SIG-M5 treated with dmso at 0.1 percent for 504 hours (cell line): Measurements from ENCODE around the gene PODNL1.
A peak's percentile ranks its signal among the peaks of the same experiment; 100 is the strongest.
"Not testable (repeated sequence)": the region's sequence is repeated elsewhere in the genome, so short reads cannot be mapped to it uniquely, and the experiment has no call there.

Experiments
- DNase-seq: peaks from one replicate; lab custom pipeline; 2025; ENCODE audit not compliant: unreplicated experiment; lab: John Stamatoyannopoulos, UW

The PODNL1 gene

GRCh38 chr19:13930402-13930801 is 7.8 kb downstream of the PODNL1 start:
- no peak for DNase-seq

GRCh38 chr19:13929956-13930355 is 8.3 kb downstream of the PODNL1 start:
- no peak for DNase-seq

- DNase-seq = no peak
Observed at GRCh38 chr19:13929340-13929739, 8.9 kb downstream of the PODNL1 start.

- no peak for DNase-seq
Observed at GRCh38 chr19:13926715-13927114, 11.5 kb downstream of the PODNL1 start.

GRCh38 chr19:13926010-13926409 is 12.2 kb downstream of the PODNL1 start:
- DNase-seq = no peak

GRCh38 chr19:13923194-13923987 is 14.8 kb downstream of the PODNL1 start:
- no peak for DNase-seq

GRCh38 chr19:13922118-13922517 is 16.1 kb downstream of the PODNL1 start:
- DNase-seq = not testable (repeated sequence)

GRCh38 chr19:13920940-13921747 is 17.1 kb downstream of the PODNL1 start:
- peak; percentile 49 for DNase-seq

- DNase-seq = no peak
Observed at GRCh38 chr19:13920524-13920923, 17.7 kb downstream of the PODNL1 start.

- DNase-seq = no peak
Observed at GRCh38 chr19:13918726-13919411, 19.3 kb downstream of the PODNL1 start.

- no peak for DNase-seq
Observed at GRCh38 chr19:13917888-13918406, 20.3 kb downstream of the PODNL1 start.

GRCh38 chr19:13914777-13915176 is 23.4 kb downstream of the PODNL1 start:
- no peak for DNase-seq

- no peak for DNase-seq
Observed at GRCh38 chr19:13913352-13913751, 24.9 kb downstream of the PODNL1 start.

GRCh38 chr19:13909430-13909829 is 28.8 kb downstream of the PODNL1 start:
- no peak for DNase-seq

- DNase-seq = no peak
Observed at GRCh38 chr19:13908674-13909073, 29.5 kb downstream of the PODNL1 start.

- no peak for DNase-seq
Observed at GRCh38 chr19:13906910-13907309, 31.3 kb downstream of the PODNL1 start.

GRCh38 chr19:13906521-13906904 is 31.7 kb downstream of the PODNL1 start:
- DNase-seq = no peak

GRCh38 chr19:13905634-13906520 is 32.3 kb downstream of the PODNL1 start, which contains the start of the genes BRME1 and CC2D1A:
Gene BRME1 (minus strand): TSS chr19:13906117. CDS start chr19:13904892, 1,225 bp downstream.
Gene CC2D1A (plus strand): TSS chr19:13906201. CDS start chr19:13906442, 241 bp downstream.
- DNase-seq = peak; percentile 83

GRCh38 chr19:13902993-13903555 is 35.1 kb downstream of the PODNL1 start:
- DNase-seq = peak; percentile 34
